ENCODE measurements around the gene PAX8.

DNA sequence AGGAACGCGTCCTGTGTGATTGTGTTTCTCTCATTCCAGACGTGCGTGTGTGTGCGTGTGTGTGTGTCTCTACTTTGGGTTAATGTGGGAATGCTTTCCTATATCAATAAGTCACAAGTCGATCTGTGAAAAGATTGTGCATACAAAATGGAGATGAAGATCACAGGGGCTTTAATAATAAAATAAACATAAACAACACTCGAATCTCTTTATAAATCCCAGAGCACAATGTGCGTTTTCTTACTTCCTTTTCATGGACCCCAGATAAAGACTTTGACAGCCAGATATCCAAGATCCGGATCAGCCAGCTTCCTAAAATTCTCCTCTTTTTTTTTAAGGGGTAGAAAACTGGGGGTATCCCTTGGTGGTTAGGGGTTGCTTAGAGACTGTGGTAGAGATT lies 4.7 kb downstream of the PAX8 start:
- TF ChIP-seq, protein P1, sequence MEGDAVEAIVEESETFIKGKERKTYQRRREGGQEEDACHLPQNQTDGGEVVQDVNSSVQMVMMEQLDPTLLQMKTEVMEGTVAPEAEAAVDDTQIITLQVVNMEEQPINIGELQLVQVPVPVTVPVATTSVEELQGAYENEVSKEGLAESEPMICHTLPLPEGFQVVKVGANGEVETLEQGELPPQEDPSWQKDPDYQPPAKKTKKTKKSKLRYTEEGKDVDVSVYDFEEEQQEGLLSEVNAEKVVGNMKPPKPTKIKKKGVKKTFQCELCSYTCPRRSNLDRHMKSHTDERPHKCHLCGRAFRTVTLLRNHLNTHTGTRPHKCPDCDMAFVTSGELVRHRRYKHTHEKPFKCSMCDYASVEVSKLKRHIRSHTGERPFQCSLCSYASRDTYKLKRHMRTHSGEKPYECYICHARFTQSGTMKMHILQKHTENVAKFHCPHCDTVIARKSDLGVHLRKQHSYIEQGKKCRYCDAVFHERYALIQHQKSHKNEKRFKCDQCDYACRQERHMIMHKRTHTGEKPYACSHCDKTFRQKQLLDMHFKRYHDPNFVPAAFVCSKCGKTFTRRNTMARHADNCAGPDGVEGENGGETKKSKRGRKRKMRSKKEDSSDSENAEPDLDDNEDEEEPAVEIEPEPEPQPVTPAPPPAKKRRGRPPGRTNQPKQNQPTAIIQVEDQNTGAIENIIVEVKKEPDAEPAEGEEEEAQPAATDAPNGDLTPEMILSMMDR (IDR thresholded peaks at IDR 0.05): no peak
- TF ChIP-seq POLR2A (IDR thresholded peaks at IDR 0.05): no peak

Data from adrenal gland (tissue), 5 donors.